Karpas-422 (cell line): Measurements from ENCODE around the gene CDON. TPM values are rescaled to one million over a fixed set of nuclear protein-coding genes. Genes with fewer than 3 reads are reported as not detected.

Experiments
- DNase-seq: peaks from one replicate; pipeline ENCODE4 v3.0.0-alpha.2; 2015
- H2AFZ ChIP-seq: fragments of 200-600 bp; sonication (generic); 2 replicates; pipeline ENCODE4 v1.6.1; 2014; ENCODE audit warnings: antibody characterized with exemption, low read length, mixed read lengths
- H3K27ac ChIP-seq: fragments of 200-600 bp; sonication (generic); 2 replicates; pipeline ENCODE4 v1.5.1; 2014; ENCODE audit warnings: mild to moderate bottlenecking, low read length, moderate library complexity
- H3K27me3 ChIP-seq: fragments of 200-600 bp; sonication (generic); 2 replicates; pipeline ENCODE4 v1.6.1; 2014; ENCODE audit warnings: low read length, mixed read lengths
- H3K36me3 ChIP-seq: fragments of 200-600 bp; sonication (generic); 2 replicates; pipeline ENCODE4 v1.6.1; 2014; ENCODE audit warnings: low read length, mixed read lengths; ENCODE audit not compliant: insufficient read depth
- H3K4me1 ChIP-seq: fragments of 200-600 bp; sonication (generic); 2 replicates; pipeline ENCODE4 v1.6.1; 2014; ENCODE audit warnings: mild to moderate bottlenecking, low read length, mixed read lengths
- H3K4me2 ChIP-seq: fragments of 200-600 bp; sonication (generic); 2 replicates; pipeline ENCODE4 v1.6.1; 2014; ENCODE audit warnings: low read length, low read depth, mild to moderate bottlenecking; ENCODE audit not compliant: poor library complexity, severe bottlenecking
- H3K4me3 ChIP-seq: fragments of 200-600 bp; sonication (generic); 2 replicates; pipeline ENCODE4 v1.5.1; 2014; ENCODE audit warnings: mild to moderate bottlenecking, antibody characterized with exemption, low read length, mixed read lengths
- H3K79me2 ChIP-seq: fragments of 200-600 bp; sonication (generic); 2 replicates; pipeline ENCODE4 v1.6.1; 2014; ENCODE audit warnings: mild to moderate bottlenecking, low read length, mixed read lengths
- H3K9ac ChIP-seq: fragments of 200-600 bp; sonication (generic); 2 replicates; pipeline ENCODE4 v1.6.0; 2014; ENCODE audit warnings: low read length
- H3K9me2 ChIP-seq: fragments of 200-600 bp; sonication (generic), shearing (Covaris generic); replicated peaks from 2 replicates; pipeline ENCODE4 v1.6.0; 2014; ENCODE audit warnings: mild to moderate bottlenecking, low read length, moderate library complexity; ENCODE audit not compliant: insufficient read depth
- H3K9me3 ChIP-seq: fragments of 300-700, 200-600 bp; sonication (generic); 2 replicates; pipeline ENCODE4 v1.6.1; 2014; ENCODE audit warnings: low read length, mixed read lengths
- H4K20me1 ChIP-seq: fragments of 200-600 bp; sonication (generic); 2 replicates; pipeline ENCODE4 v1.6.1; 2014; ENCODE audit warnings: mild to moderate bottlenecking, antibody characterized with exemption, low read length, low read depth; ENCODE audit not compliant: insufficient read depth
- total RNA-seq: library from RNA; depleted of rRNA; stranded (reverse); fragments of >200 nt; shearing (Covaris generic); gene quantifications from 2 replicates; pipeline ENCODE4 v1.2.3, GENCODE V29; 2014; ENCODE audit warnings: low replicate concordance

Gene CDON
- total RNA-seq, 1 experiment from 2014 or later: 2.1 TPM

- Histone ChIP-seq H3K27me3 (no peaks in the 10 kb centered on the region), H4K20me1 (no peaks in the 10 kb centered on the region), H3K79me2 (no peaks in the 10 kb centered on the region), H2AFZ (no peak overlapping the region), H3K27ac (no peak overlapping the region), H3K9me3 (no peaks in the 10 kb centered on the region), H3K4me3 (no peak overlapping the region), H3K4me2 (no peak overlapping the region), H3K4me1 (no peaks in the 10 kb centered on the region), H3K9ac (no peak overlapping the region), H3K36me3 (no peaks in the 10 kb centered on the region), H3K9me2 (no peaks in the 10 kb centered on the region)
- DNase-seq: no peak
Observed at GRCh38 chr11:125958872-125959400, 103.7 kb downstream of the CDON start.

GRCh38 chr11:125957618-125958332 lies 104.9 kb downstream of the CDON start:
- Histone ChIP-seq H3K9me2 (no peaks in the 10 kb centered on the region), H3K4me3 (no peak overlapping the region), H3K4me2 (no peak overlapping the region), H3K4me1 (no peaks in the 10 kb centered on the region), H3K9me3 (no peaks in the 10 kb centered on the region), H2AFZ (no peak overlapping the region), H3K27ac (no peak overlapping the region), H3K79me2 (no peaks in the 10 kb centered on the region), H4K20me1 (no peaks in the 10 kb centered on the region), H3K27me3 (no peaks in the 10 kb centered on the region), H3K36me3 (no peaks in the 10 kb centered on the region), H3K9ac (no peak overlapping the region)
- no peak for DNase-seq

DNA sequence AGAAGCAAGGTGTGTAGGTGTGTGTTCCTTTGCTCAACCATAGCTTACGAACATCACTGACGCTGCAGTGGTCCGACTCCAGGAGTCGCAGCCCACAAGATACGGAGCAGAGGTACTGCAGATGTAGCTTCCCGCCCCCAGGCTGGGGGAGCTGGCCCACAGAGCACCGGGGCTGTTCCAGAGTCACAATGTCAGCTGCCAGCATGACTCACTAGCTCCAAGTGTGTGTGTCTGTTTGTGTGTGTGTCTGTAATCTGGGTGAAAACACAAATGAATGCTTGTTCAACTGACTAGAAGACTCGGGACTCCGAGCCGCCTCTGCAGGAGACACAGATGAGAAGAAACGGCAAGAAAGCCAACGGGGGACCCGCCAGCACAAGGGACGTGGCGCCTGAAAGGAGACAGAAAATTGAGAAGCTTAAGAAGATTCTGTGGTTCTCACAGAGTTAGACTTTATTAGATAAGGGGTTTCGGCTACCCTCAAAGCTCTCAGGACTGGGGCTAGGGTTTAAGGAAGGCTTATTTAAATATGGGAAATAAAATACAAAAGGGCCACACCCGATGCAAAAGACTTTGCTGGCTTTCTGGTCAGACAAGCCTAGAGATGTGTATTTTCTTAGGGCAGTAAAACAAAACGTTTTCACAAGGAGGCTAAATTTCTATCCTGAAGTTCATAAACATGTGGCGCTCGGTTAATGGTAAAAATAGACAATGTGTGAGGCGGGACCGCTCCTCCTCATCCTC lies 106.1 kb downstream of the CDON start:
- H3K4me2 ChIP-seq: no peak overlapping the region
- no peaks in the 10 kb centered on the region for H3K4me1 ChIP-seq
- no peaks in the 10 kb centered on the region for H3K9me3 ChIP-seq
- H3K79me2 ChIP-seq: no peaks in the 10 kb centered on the region
- H3K4me3 ChIP-seq: no peak overlapping the region
- DNase-seq: no peak
- no peaks in the 10 kb centered on the region for H3K36me3 ChIP-seq
- no peaks in the 10 kb centered on the region for H3K9me2 ChIP-seq
- no peak overlapping the region for H3K9ac ChIP-seq
- H2AFZ ChIP-seq: no peak overlapping the region
- no peaks in the 10 kb centered on the region for H4K20me1 ChIP-seq
- H3K27ac ChIP-seq: no peak overlapping the region
- H3K27me3 ChIP-seq: no peaks in the 10 kb centered on the region

DNA sequence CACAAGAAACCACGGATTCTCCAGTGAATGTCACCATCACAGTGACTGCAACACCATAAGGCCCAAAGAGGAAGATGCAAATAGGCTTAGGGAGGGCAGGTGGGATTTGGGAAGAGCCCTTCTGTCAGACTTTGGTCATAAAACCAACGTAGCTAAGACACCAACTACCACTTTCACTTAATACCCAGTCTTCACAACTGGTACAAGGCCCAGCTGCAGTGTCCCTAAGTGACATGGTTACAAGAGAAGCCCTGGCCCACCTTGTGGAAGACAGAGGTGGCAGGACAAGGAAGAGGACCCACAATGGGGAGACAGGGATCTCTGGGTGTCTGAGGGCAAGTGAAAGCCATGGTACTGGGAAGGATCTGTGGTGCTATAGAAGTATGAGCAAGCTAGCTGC lies 106.8 kb downstream of the CDON start:
- no peak overlapping the region for H2AFZ ChIP-seq
- no peaks in the 10 kb centered on the region for H3K27me3 ChIP-seq
- no peak overlapping the region for H3K4me2 ChIP-seq
- no peak overlapping the region for H3K27ac ChIP-seq
- H3K9me2 ChIP-seq: no peaks in the 10 kb centered on the region
- H3K9me3 ChIP-seq: no peaks in the 10 kb centered on the region
- H3K4me3 ChIP-seq: no peak overlapping the region
- no peak overlapping the region for H3K9ac ChIP-seq
- DNase-seq: no peak
- H3K79me2 ChIP-seq: no peaks in the 10 kb centered on the region
- H3K36me3 ChIP-seq: no peaks in the 10 kb centered on the region
- no peaks in the 10 kb centered on the region for H4K20me1 ChIP-seq
- H3K4me1 ChIP-seq: no peaks in the 10 kb centered on the region

- no peak overlapping the region for H3K9ac ChIP-seq
- no peaks in the 10 kb centered on the region for H3K79me2 ChIP-seq
- H3K4me2 ChIP-seq: no peak overlapping the region
- no peak for DNase-seq
- H3K4me1 ChIP-seq: no peaks in the 10 kb centered on the region
- no peaks in the 10 kb centered on the region for H3K9me2 ChIP-seq
- no peak overlapping the region for H3K4me3 ChIP-seq
- no peaks in the 10 kb centered on the region for H4K20me1 ChIP-seq
- no peak overlapping the region for H3K27ac ChIP-seq
- no peaks in the 10 kb centered on the region for H3K36me3 ChIP-seq
- no peaks in the 10 kb centered on the region for H3K27me3 ChIP-seq
- no peaks in the 10 kb centered on the region for H3K9me3 ChIP-seq
- H2AFZ ChIP-seq: no peak overlapping the region
Observed at GRCh38 chr11:125954945-125955640, 107.6 kb downstream of the CDON start.

GRCh38 chr11:125954123-125954944 lies 108.3 kb downstream of the CDON start:
- Histone ChIP-seq H2AFZ (no peak overlapping the region), H3K27ac (no peak overlapping the region), H3K9me2 (no peaks in the 10 kb centered on the region), H3K4me1 (no peaks in the 10 kb centered on the region), H3K4me3 (no peak overlapping the region), H3K9me3 (no peaks in the 10 kb centered on the region), H3K36me3 (no peaks in the 10 kb centered on the region), H3K79me2 (no peaks in the 10 kb centered on the region), H3K27me3 (no peaks in the 10 kb centered on the region), H3K4me2 (no peak overlapping the region), H3K9ac (no peak overlapping the region), H4K20me1 (no peaks in the 10 kb centered on the region)
- DNase-seq: no peak

DNA sequence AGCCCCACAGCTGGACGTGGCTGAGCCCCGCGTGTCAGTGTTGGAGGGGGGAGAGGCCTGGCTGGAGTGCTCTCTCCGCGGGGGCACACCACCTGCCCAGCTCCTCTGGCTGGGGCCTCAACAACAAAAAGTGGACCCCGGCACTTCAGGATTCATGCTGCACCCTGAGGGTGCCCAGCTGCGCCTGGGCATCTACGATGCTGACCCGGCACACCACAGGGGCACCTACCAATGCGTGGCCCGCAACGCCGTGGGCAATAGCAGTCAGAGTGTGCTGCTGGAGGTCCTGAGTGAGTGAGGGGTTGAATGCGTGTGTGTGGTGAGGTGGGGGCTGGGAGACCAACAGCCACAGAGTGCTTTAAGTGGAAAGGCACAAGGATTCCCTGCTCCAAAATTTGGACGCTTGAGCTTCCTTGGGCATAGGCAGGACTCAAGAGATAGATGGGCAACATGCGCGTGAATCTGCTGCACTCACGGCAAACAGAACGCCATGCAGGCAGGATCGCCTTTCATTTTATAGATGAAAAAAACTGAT lies 109.2 kb downstream of the CDON start:
- Histone ChIP-seq H3K4me2 (no peak overlapping the region), H3K36me3 (no peaks in the 10 kb centered on the region), H3K9me3 (no peaks in the 10 kb centered on the region), H3K9me2 (no peaks in the 10 kb centered on the region), H3K27me3 (no peaks in the 10 kb centered on the region), H3K4me1 (no peaks in the 10 kb centered on the region), H4K20me1 (no peaks in the 10 kb centered on the region), H3K9ac (no peak overlapping the region), H3K27ac (no peak overlapping the region), H3K79me2 (no peaks in the 10 kb centered on the region), H2AFZ (no peak overlapping the region), H3K4me3 (no peak overlapping the region)
- DNase-seq: no peak
